ENCODE measurements around the gene SGPL1. TPM values are rescaled to one million over a fixed set of nuclear protein-coding genes. Genes with fewer than 3 reads are reported as not detected.

SGPL1 gene
- total and polyA plus RNA-seq, 10 of the 15 experiments (the other 5 are each of a cell fraction or from before 2014, with no cell fraction given) = 4.9 to 20.7 (median 10.6) TPM

GRCh38 chr10:70915206-70915605 is 99.5 kb downstream of the SGPL1 start:
- Histone ChIP-seq H3K27ac (ENCODE audit: control insufficient read depth, insufficient read depth) (no peak overlapping the region), H3K4me3 (no peak overlapping the region), H3K9me3 (replicated peaks; ENCODE audit: control insufficient read depth, insufficient read depth, low read length) (no peaks in the 10 kb centered on the region), H3K4me2 (ENCODE audit: control insufficient read depth, insufficient read depth) (no peak overlapping the region), H3K36me3 (ENCODE audit: control insufficient read depth in 2 of 2, insufficient read depth in 2 of 2, low read length in 1 of 2) (no peaks in the 10 kb centered on the region), H2AFZ (ENCODE audit: control insufficient read depth, low read depth, low read length) (no peak overlapping the region), H3K79me2 (ENCODE audit: control insufficient read depth, insufficient read depth, low read length) (no peaks in the 10 kb centered on the region), H4K20me1 (ENCODE audit: control insufficient read depth, insufficient read depth) (no peaks in the 10 kb centered on the region), H3K4me1 (ENCODE audit: control insufficient read depth, insufficient read depth, low read length) (no peaks in the 10 kb centered on the region), H3K9ac (ENCODE audit: control insufficient read depth, insufficient read depth, low read length) (no peak overlapping the region), H3K27me3 (replicated peaks in 1 of 2; ENCODE audit: control insufficient read depth in 2 of 2, insufficient read depth in 2 of 2, low read length in 1 of 2) (peaks cover 0 to 3% of the 10 kb centered on the region in 2 experiments; a peak in 2 of 4 replicates)
- no TSS peak for BruUV-seq (replicated peaks)
- CTCF ChIA-PET = no interaction called here
- ATAC-seq (no peak), DNase-seq (ENCODE audit: low read depth, low spot score) (no peak), FAIRE-seq (no peak)
- TF ChIP-seq RAD51 (IDR thresholded peaks at IDR 0.05) (no peak), NFIC (IDR thresholded peaks at IDR 0.05; ENCODE audit: low read depth, low read length) (no peak), SP1 (IDR thresholded peaks at IDR 0.05; ENCODE audit: low read depth, low read length) (no peak), NR2C2 (IDR thresholded peaks at IDR 0.05; ENCODE audit: borderline replicate concordance, control insufficient read depth, insufficient read length, low read depth) (no peak), NFYB (IDR thresholded peaks at IDR 0.05; ENCODE audit: insufficient read depth, low read depth, low read length) (no peak), ZNF384 (IDR thresholded peaks at IDR 0.05; ENCODE audit: borderline replicate concordance, low read depth, low read length) (no peak), WRNIP1 (IDR thresholded peaks at IDR 0.05; ENCODE audit: borderline replicate concordance, low read depth, low read length) (no peak), SUPT20H (IDR thresholded peaks at IDR 0.05; ENCODE audit: borderline replicate concordance, control insufficient read depth, low read depth, low read length) (no peak), RBBP5 (conservative IDR thresholded peaks at IDR 0.05) (no peak), USF2 (IDR thresholded peaks at IDR 0.05; ENCODE audit: borderline replicate concordance, low read depth, low read length) (no peak), SREBF2 (IDR thresholded peaks at IDR 0.05; ENCODE audit: low read length) (no peak)
- TF ChIP-seq, protein P1, sequence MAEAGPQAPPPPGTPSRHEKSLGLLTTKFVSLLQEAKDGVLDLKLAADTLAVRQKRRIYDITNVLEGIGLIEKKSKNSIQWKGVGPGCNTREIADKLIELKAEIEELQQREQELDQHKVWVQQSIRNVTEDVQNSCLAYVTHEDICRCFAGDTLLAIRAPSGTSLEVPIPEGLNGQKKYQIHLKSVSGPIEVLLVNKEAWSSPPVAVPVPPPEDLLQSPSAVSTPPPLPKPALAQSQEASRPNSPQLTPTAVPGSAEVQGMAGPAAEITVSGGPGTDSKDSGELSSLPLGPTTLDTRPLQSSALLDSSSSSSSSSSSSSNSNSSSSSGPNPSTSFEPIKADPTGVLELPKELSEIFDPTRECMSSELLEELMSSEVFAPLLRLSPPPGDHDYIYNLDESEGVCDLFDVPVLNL (IDR thresholded peaks at IDR 0.05; ENCODE audit: low read depth, low read length) = no peak
- RAD21 ChIA-PET (ENCODE audit: unreplicated experiment) = no interaction called here
- SMC1A ChIA-PET (ENCODE audit: uncharacterized antibody, unreplicated experiment) = no interaction called here
- intact Hi-C loops (cut with micrococcal nuclease; ENCODE audit: unreplicated experiment) = no loop called here
- in situ Hi-C loops (cut with MboI) = no loop called here
- POLR2A ChIA-PET = no interaction called here
- WGBS (ENCODE audit: insufficient coverage, insufficient replicate concordance, low lambda C conversion rate, missing lambda C conversion rate) = 43% methylated on average over 5 of the region's 5 CpGs

Measured in GM12878 (cell line).